GM18505 (cell line): Measurements from ENCODE around the gene SEC22A.

Experiments
- ATAC-seq: cut with Tn5 transposase; IDR thresholded peaks from one replicate; pipeline ENCODE4 v1.9.1; 2021; ENCODE audit not compliant: unreplicated experiment
- POLR2A ChIP-seq: IDR thresholded peaks from 4 replicates; pipeline ENCODE4 v1.6.1; 2011; ENCODE audit warnings: borderline replicate concordance; ENCODE audit not compliant: insufficient read depth, insufficient read length; ENCODE audit errors: extremely low read depth

Gene SEC22A

DNA sequence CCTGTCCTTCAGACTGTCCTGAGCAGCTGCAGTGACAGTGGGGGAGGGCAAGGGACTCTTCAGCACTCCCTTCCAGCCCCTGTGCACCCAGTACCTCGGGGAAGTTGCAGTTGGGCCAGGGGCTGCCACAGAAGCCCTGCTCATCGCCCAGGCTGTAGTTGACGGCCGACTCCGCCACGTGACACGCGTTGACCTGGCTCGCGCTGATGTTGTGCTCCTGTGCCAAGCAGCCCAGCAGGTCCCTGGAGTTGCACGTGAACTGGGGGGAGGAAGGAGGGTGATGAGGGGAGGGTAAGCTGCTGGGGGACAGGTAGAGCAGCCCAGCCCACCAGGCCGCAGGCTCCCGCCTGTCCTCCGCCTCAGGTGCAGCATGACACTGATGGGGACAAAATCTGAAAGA is 101.2 kb downstream of the SEC22A start:
- no peak for TF ChIP-seq POLR2A
- no peak for ATAC-seq

- no peak for TF ChIP-seq POLR2A
Observed at GRCh38 chr3:123303976-123304560, 102.3 kb downstream of the SEC22A start.

GRCh38 chr3:123305192-123305591 is 103.4 kb downstream of the SEC22A start:
- ATAC-seq: no peak

More at GRCh38 chr3:123303976-123304560, 102.3 kb downstream of the SEC22A start:
- no peak for ATAC-seq

DNA sequence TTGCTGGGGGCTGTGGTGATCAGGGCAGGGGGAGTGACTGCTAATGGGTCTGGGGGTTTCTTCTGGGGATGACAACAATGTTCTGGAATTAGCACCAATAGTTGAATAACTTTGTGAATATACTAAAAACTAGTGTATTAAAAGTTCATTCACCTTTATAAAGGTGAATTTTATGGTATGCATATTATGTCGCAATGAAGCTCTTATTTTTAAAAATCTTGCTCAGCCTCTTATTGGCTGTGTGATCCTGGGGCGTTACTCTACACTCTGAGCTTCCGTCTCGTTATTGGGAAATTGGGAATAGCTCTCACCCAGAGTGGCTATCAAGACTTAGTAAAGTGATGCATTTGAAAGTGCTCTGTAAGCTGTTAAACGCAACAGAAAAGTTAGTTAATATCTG is 105.3 kb downstream of the SEC22A start:
- TF ChIP-seq POLR2A: no peak
- ATAC-seq: no peak

More at GRCh38 chr3:123305192-123305591, 103.4 kb downstream of the SEC22A start:
- TF ChIP-seq POLR2A: no peak

DNA sequence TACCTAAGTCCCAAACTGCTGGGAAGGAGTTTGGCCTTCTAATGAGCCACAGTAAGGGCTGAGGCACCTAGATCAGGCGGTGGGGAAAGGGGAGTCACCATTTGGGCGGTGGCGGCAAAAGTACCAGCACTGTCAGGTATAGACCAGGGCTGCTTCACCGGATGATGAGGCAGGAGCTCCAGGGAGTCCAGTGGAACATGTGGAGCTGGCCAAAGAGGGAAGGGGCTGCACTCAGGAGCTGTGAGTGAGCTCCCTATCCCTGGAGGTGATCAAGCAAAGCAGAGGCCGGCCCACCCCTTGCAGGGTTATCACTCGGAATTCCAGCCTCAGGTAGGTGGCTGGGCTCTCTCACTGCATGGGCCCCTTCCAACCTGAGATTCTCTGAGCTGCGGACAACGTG is 108.4 kb downstream of the SEC22A start:
- no peak for TF ChIP-seq POLR2A
- no peak for ATAC-seq

DNA sequence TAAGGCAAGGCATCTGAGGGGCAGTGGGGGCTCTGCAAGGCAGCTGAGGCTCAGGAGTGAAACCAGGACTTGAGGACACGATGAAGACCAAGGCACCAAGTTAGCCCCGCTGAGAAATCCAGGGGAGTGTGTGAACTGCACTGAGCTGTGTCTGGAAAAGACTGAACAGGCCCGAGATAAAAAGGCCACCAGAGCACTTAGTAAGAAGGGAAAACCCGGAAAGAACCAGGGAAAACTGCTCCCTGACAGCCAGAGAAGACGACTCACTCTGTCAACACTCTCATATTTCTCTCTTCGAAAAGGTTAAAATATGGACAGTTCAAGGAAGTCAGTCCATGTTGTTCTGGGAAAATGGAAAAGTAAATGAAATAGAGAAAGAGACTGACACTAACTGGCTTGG is 109.0 kb downstream of the SEC22A start:
- no peak for TF ChIP-seq POLR2A
- no peak for ATAC-seq

DNA sequence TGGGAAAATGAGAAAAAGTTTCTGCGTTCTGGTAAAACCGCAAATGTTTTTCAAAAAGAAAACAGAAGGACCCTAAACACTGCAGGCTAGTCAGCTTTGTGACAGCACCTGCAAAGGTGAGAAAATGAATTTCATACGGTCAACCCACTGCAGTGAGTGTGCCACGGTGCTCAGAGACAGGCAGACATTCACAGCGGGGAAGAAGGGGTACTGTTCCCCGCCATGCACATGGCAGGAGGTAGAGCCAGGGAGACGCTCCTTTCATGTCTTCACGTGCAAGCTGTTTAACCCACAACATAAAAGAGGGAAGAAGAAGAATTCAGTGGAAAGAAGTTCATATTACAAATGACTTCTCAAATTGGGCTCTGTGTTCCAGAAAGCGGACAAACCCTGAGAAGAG is 109.5 kb downstream of the SEC22A start:
- no peak for ATAC-seq
- no peak for TF ChIP-seq POLR2A

DNA sequence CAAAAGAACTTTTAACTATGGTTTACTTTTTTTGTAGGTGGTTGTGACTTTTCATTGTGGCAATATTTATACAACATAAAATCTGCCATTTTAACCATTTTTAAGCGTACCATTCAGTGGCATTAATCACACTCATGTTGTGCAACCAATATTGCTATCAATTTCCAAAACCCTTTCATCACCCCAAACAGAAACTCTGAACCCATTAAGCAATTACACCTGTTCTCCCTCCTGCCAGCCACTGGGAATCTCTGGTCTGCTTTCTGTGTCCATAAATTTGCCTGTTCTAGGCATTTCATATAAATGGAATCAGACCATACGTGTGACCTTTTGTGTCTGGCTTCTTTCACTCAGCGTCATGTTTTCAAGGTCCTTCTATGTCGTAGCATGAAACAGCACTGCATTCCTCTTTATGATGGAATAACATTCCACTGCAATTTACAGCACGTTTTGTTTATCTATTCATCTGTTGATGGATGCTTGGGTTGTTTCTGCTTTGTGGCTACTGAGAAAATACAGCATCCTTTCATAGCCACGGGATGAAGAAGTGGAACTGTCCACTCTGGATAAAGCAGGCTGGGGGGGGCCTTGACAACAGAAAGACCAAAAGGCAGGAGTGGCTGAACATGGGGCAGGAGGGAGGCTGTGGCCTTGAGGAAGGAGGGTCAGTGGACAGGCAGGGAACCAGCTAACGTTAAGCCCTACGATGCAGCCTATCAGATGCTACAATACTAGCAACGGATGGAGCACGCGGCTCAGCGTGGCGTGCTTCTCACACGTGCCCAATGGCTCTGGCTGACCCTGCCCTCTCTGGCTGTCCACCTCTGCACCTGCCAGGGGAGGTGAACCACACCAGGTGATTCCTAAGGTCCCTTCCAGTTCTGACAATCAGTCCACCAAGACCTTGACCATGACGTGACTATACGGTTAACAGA is 110.9 kb downstream of the SEC22A start:
- TF ChIP-seq POLR2A: no peak
- no peak for ATAC-seq

DNA sequence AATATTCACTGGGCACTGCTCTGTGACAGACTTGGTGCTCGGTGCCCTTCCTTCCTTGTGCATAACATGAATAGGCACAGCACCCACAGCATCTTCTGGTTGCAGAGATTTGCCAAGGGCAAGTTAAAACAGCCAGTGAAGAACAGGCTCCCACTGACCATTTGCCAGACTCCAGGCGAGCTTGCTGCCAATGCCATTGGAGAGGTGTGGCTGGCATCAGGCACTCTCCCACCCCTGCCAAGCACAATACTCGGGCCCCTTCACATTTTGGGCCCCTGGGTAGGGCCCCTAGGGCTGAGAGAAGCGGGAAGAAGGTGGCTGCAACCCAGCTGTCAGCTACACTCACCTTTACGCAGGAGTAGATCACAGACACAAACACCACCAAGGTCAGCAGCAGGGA is 112.1 kb downstream of the SEC22A start:
- ATAC-seq: no peak
- TF ChIP-seq POLR2A: no peak

GRCh38 chr3:123314359-123315270 is 112.9 kb downstream of the SEC22A start:
- no peak for ATAC-seq
- no peak for TF ChIP-seq POLR2A

- TF ChIP-seq POLR2A: no peak
- no peak for ATAC-seq
Observed at GRCh38 chr3:123315271-123315595, 113.5 kb downstream of the SEC22A start.

DNA sequence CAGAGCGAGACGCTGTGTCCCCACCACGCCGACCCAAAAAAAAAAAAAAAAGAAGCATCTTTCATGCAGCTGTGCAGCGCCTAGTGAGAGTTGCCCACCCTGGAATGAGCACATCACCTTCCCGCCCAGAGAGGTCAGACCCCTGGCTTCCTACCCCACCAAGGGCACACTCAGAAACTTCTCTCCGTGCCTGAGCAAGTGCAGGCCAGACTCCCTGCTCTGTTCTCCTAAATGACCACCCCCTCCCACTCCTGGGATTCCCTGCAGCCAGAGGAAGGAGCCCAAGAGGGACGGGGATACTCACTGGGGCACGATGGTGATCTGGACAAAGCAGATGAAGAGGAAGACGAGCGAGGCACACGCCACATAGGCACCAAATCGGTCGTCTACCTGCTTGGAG is 116.0 kb downstream of the SEC22A start:
- no peak for ATAC-seq
- no peak for TF ChIP-seq POLR2A

DNA sequence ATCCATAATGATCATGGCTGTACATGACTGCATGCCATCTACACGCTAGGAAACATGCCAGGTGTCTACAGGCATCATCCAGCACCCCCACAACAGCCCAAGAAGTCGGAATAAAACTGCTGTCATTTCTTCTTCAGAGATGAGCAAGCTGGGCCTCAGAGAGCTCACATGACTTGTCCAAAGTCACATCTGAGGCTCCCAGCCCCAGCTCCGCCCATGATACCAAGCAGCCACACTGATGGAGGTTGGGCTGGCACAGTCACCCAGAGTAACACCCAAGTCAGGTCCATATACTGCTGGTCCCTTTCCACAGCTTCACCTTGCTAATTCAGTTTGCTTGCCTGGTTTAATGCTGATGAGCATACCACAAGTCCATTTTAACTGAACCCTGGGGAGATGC is 116.6 kb downstream of the SEC22A start:
- TF ChIP-seq POLR2A: no peak
- no peak for ATAC-seq
